Measurements from ENCODE around the gene KLHL18. TPM values are rescaled to one million over a fixed set of nuclear protein-coding genes. Genes with fewer than 3 reads are reported as not detected.
A peak's percentile ranks its signal among the peaks of the same experiment; 100 is the strongest.

Gene KLHL18
- total RNA-seq, 1 donor from 2014 or later = 49.8 TPM

- intact Hi-C loops (cut with DNase I) = loop anchor here (10.0 kb wide), 1 partner anchor 94 kb away; the partner anchor contains the start of genes KIF9 and KLHL18
- no peak for DNase-seq (ENCODE audit: missing footprints)
- ATAC-seq = no peak
These were observed 96.1 kb downstream of the KLHL18 start for GRCh38 chr3:47378869-47379268.

GRCh38 chr3:47379411-47379899 lies 96.7 kb downstream of the KLHL18 start:
- intact Hi-C loops (cut with DNase I) = loop anchor here (10.0 kb wide), 1 partner anchor 95 kb away; the partner anchor contains the start of genes KIF9 and KLHL18
- ATAC-seq (no peak), DNase-seq (ENCODE audit: missing footprints) (no peak)

- DNase-seq (ENCODE audit: missing footprints) (no peak), ATAC-seq (no peak)
- intact Hi-C loops (cut with DNase I) = no loop called here
These were observed 97.4 kb downstream of the KLHL18 start for GRCh38 chr3:47380026-47380600.

DNA sequence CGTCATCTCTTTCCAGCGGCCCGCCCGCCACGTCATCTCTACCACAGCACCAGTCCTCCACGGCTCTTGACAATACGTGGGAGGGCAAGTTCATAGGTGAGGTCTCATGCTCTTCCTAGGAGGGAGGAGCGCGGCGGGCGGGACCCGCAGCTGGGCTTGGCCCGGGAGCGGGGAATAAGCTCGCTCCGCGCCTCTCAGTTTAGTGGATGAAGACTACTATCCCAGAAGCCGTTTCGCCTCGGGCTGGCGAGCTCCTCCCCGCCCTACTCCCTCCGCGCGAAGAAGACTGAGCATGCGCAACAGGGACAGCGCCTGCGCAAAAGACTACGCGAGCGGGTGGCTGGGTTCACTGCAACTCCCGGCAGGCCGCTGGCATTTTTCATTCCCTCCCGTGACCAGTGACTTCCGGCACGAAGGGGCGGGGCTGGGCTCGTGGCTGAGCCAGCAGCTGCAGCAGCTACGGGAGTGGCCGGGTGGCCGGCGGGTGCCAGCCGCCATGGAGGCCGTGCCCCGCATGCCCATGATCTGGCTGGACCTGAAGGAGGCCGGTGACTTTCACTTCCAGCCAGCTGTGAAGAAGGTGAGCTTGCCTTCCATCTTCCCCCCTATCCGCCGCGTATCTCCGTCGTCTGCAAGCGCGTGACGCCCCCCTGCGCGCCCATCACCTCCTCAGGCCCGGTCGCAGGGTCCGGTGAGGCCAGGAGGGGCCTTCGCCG lies 98.0 kb downstream of the KLHL18 start, which contains the start of gene PTPN23:
TSS of gene PTPN23 (plus strand) at position 421 of the 716 bp plus-strand sequence. CDS start at position 497, 76 bp downstream.
- intact Hi-C loops (cut with DNase I) = no loop called here
- peak; percentile 95 for ATAC-seq
- peak; percentile 99 for DNase-seq (ENCODE audit: missing footprints)

GRCh38 chr3:47381317-47382157 lies 98.8 kb downstream of the KLHL18 start:
- ATAC-seq = peak; percentile 87
- intact Hi-C loops (cut with DNase I) = no loop called here
- peak; percentile 89 for DNase-seq (ENCODE audit: missing footprints)

GRCh38 chr3:47384425-47384824 lies 101.7 kb downstream of the KLHL18 start:
- ATAC-seq = no peak
- intact Hi-C loops (cut with DNase I) = no loop called here
- no peak for DNase-seq (ENCODE audit: missing footprints)

GRCh38 chr3:47385007-47385406 lies 102.3 kb downstream of the KLHL18 start:
- ATAC-seq (no peak), DNase-seq (ENCODE audit: missing footprints) (no peak)
- intact Hi-C loops (cut with DNase I) = no loop called here

DNA sequence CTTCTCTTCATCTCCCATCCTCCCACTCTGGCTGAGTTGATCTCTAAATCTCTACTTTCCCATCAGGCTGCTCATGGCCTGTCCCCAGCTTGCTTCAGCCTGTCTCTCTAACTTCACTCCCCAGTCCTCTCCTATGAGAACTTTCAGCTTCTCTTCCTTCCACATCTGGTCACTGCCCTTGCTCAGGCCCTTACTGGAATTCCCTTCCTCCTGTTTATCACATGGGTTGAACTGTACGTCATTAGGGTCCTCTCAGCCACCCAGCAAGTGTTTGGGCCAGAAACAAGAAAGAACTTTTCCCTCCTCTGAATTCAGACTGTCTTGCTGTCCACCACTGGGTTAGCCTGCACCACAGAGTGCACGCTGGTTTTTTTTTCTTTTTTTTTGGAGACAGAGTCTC lies 103.1 kb downstream of the KLHL18 start:
- DNase-seq (ENCODE audit: missing footprints) (no peak), ATAC-seq (no peak)
- intact Hi-C loops (cut with DNase I) = no loop called here

DNA sequence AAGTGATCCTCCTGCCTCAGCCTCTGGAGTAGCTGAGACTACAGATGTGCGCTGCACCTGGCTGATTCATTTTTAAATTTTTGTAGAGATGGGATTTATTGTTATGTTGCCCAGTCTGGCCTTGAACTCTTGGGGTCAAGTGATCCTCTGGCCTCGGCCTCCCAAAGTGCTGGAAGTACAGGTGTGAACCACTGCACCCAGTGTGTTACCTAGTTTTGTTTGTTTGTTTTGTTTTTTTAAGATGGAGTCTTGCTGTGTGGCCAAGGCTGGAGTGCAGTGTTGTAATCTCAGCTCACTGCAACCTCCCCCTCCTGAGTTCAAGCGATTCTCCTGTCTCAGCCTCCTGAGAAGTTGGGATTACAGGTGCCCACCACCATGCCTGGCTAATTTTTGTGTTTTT lies 110.2 kb downstream of the KLHL18 start:
- no peak for DNase-seq (ENCODE audit: missing footprints)
- ATAC-seq = no peak
- intact Hi-C loops (cut with DNase I) = no loop called here

GRCh38 chr3:47394140-47394870 lies 111.6 kb downstream of the KLHL18 start:
- intact Hi-C loops (cut with DNase I) = no loop called here
- DNase-seq (ENCODE audit: missing footprints) = no peak

GRCh38 chr3:47394881-47395280 lies 112.1 kb downstream of the KLHL18 start:
- intact Hi-C loops (cut with DNase I) = no loop called here
- no peak for DNase-seq (ENCODE audit: missing footprints)
- no peak for ATAC-seq

More at GRCh38 chr3:47394140-47394870, 111.6 kb downstream of the KLHL18 start:
- peak; percentile 40 for ATAC-seq

Other genes starting within 250 kb of the KLHL18 start
- 26.7 TPM for gene SETD2, start 118.8 kb upstream of the KLHL18 start, total RNA-seq
- 7.6 TPM for gene KIF9, start 145 bp upstream of the KLHL18 start, total RNA-seq
- gene PTPN23, start 98.1 kb downstream of the KLHL18 start, total RNA-seq = 21.1 TPM
- 51.7 TPM for gene SCAP, start 193.0 kb downstream of the KLHL18 start, total RNA-seq
- gene ELP6, start 230.8 kb downstream of the KLHL18 start, total RNA-seq = 20.3 TPM

Measured in Right ventricle myocardium inferior (tissue), 1 donor.